GM19240 (cell line): ENCODE data around the gene DCAF17.

Source experiments
- DNase-seq: peaks from one replicate; pipeline ENCODE4 v3.0.0; 2011; ENCODE audit warnings: low spot score; ENCODE audit not compliant: insufficient read length

The DCAF17 gene, protein sequence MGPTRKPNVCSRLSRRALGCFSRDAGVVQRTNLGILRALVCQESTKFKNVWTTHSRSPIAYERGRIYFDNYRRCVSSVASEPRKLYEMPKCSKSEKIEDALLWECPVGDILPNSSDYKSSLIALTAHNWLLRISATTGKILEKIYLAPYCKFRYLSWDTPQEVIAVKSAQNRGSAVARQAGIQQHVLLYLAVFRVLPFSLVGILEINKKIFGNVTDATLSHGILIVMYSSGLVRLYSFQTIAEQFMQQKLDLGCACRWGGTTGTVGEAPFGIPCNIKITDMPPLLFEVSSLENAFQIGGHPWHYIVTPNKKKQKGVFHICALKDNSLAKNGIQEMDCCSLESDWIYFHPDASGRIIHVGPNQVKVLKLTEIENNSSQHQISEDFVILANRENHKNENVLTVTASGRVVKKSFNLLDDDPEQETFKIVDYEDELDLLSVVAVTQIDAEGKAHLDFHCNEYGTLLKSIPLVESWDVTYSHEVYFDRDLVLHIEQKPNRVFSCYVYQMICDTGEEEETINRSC

GRCh38 chr2:171434013-171434989 lies at the start of gene DCAF17:
TSS of gene DCAF17 (plus strand) at chr2:171434226. CDS start at chr2:171434578, 352 bp downstream.
- peak; percentile 70 for DNase-seq

GRCh38 chr2:171386627-171387026 lies 47.4 kb upstream of the DCAF17 start:
- DNase-seq, result no peak

- DNase-seq, result no peak
These were observed 47.0 kb upstream of the DCAF17 start for GRCh38 chr2:171387052-171387451.

GRCh38 chr2:171389325-171389724 lies 44.7 kb upstream of the DCAF17 start:
- no peak for DNase-seq

DNA sequence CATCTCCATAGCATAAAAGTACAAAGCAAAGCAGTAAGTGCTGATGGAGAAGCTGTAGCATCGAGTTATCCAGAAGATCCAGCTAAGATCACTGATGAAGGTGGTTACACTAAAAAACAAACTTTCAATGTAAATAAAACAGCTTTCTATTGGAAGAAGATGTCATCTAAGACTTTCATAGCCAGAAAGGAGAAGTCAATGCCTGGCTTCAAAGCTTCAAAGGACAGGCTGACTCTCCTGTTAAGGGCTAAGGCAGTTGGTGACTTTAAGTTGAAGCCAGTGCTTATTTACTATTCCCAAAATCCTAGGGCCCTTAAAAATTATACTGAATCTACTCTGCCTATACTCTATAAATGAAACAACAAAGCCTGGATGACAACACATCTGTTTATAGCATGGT lies 44.2 kb upstream of the DCAF17 start:
- DNase-seq, result no peak

DNA sequence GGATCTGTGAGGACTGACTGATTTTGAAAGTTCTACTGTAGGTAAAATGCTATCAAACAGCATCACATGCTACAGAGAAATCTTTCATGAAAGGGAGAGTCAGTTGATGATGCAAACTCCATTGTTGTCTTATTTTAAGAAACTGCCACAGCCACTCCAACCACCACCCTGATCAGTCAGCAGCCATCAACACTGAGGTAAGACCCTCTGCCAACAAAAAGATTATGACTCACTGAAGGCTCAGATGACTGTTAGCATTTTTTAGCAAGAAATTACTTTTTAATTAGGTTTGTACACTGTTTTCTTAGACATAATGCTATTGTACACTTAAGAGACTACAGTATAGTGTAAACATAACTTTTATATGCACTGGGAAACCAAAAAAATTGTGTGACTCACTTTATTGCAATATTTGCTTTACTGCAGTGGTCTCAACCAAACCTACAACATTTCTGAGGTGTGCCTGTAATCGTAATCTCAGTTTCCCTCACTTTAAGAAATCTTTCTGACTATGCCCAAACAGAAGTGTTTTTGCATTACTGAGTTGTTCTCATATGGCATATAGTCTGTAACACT lies 43.0 kb upstream of the DCAF17 start:
- DNase-seq, result no peak

DNA sequence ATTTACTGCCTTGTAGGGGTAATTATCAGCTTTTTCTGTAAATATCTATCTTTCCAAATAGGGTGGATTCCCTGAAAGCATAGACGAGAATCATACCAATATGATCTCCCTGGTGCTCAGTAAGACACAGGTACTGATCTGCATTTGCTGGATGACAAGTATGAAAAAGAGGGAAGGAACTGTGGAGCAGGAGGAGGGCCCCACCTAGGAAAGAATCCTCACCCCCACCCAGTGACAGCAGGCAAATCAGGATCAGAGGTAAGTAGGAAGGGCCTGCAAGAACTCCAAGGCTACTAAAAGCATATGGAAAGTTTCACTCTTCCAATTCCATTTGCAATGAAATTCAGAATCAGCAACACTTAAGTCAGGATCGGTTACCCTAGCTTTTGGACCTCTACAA lies 42.5 kb upstream of the DCAF17 start:
- DNase-seq, result no peak

- no peak for DNase-seq
These were observed 40.5 kb upstream of the DCAF17 start for GRCh38 chr2:171393487-171393886.

GRCh38 chr2:171394164-171394740 lies 39.8 kb upstream of the DCAF17 start:
- DNase-seq, result no peak

DNA sequence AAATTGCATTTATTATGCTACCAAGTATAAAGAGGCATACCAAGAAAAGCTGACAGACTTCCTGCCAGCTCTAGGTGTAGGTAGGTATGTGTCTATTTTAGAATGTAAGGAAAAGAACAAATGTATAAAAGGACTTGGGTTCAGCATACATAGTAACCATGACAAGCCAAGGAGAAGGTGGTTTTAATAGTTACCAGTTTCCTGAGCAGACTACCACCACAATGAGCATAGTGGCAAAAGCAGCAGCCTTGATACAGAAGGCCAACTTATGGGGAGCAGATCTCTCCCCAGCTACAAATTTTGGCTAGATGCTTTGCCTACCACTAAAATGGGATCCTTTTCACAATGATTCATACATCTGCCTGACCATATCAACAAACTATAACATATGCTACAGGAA lies 34.7 kb upstream of the DCAF17 start:
- DNase-seq, result no peak

DNA sequence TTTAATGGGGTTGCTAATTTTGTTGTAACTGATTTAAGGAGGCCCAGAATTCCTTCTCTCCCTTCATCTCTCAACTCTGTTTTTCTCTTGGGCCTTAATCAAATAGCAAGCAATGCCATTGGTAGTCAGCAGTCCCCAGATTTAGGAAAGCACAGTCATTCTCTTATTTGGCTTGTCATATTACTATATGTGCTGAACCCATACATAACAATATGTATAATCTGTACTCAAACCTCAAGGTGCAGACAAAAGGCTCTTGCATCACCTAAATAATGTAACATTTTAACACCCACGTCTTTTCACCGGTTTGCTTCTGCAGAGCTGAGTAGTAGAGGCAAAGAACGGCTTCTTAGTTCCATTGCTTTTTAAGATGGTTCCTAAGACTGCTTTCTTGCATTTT lies 33.6 kb upstream of the DCAF17 start:
- no peak for DNase-seq

- DNase-seq, result no peak
These were observed 32.1 kb upstream of the DCAF17 start for GRCh38 chr2:171401947-171402346.

DNA sequence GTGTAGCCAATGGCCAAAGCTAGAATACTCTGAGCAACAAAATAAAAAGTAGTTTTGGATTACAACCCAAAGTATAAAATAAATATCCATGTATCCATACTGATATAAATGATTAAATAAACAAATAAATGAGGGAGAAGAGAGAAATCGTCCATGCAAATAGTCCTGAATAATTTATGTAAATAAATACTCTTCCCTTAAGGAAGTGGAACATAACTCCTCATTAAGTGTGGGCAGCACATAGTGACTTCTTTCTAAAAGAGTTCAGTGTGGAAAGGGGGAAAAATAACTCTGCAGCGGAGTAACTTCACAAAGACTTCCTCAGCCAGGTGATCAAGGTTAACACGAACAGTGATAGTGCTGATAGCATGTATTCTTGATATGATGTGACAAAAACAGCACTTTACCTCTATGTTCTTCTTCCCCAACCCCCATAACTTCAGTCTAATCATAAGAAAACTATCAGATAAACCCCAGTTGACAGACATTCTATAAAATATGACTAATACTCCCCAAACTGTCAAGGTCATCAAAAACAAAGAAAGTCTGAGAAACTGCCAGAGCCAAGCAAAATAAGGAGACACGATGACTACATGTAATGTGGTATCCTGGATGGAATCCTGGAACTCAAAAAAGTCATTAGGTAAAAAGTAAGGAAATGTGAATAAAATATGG lies 31.0 kb upstream of the DCAF17 start:
- no peak for DNase-seq

- DNase-seq, result no peak
These were observed 29.8 kb upstream of the DCAF17 start for GRCh38 chr2:171404261-171404660.

DNA sequence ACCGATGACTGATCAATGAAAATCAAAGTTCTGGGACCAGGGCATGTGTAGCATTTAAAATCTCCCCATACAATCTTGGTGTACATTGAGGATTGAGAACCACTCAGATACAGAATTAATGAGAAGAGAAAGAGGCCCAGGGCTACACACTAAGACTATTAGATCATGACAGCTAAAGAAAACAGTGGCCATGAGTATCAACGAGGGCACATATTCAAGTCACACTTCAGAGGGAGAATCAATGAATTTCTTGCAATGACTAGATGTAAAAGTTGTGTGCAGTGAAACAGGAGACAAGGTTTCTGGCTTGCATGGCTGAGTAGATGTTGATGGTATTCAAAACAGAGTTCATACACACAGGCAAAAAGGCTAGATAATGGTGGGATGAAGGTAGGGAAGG lies 29.3 kb upstream of the DCAF17 start:
- DNase-seq, result no peak

DNA sequence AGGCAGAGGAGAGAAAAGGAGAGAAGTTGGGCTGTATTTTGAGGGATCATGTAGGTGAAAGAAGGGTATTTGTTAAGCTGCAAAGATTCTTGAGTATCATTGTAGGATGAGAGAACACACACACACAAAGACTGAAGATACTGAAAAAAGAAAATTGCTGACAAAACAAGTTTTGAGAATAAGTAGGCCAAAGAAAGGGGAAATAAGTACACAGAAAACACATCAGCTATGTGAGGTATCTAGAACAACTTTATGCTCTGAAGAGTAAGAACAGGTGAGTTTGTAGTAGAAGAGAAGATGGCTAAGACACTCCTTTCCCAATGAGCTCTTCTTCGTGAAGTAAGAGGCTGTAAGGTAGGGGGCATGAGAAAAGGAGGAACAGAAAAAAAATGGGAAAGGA lies 28.5 kb upstream of the DCAF17 start:
- no peak for DNase-seq

DNA sequence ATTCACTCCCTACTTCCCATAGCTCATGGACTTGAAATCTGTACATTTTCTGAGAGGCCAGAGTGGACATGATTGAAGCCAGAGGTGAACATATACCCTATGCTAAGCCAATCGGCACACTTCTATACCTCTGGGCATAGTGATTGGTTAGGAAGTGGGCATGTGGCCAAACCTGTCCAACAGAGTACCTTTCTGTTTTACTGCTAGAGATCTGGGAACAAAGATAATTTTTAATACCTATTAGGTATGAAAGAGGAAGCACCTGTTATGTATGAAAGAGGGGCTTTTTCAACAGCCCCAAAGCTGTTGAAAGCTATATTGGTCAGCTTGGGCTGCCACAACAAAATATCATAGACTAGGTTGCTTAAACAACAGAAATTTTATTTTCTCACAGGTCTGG lies 28.0 kb upstream of the DCAF17 start:
- DNase-seq, result no peak

DNA sequence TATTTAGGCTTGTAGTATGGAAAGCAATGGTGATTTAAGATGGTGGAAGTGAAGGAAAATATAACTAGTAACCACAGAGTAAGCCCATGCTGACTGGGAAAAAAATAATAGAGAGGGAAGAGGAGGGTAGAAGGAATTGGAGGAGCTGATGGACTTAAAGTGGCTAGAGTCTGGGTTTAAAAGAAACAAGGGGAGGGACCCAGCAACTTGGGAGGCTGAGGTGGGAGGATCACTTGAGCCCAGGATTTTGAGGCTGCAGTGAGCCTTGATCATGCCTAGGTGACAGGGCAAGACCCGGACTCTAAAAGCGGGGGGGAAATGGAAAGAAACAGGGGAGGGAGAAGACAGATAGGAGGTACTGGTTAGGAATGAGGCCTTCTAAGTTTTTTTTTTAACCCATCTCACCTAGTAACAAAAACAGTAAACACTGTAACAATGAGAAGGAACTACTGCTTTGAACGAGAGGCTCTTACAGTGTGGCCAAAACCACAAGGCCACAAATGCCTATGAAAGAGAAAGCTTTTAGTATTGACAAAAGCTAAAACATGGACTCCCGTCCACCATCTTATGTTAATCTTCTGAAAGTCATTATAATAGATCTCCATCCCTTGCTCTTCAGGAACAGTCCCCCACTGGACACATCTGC lies 26.9 kb upstream of the DCAF17 start:
- peak; percentile 5 for DNase-seq

GRCh38 chr2:171407676-171408044 lies 26.4 kb upstream of the DCAF17 start:
- no peak for DNase-seq

DNA sequence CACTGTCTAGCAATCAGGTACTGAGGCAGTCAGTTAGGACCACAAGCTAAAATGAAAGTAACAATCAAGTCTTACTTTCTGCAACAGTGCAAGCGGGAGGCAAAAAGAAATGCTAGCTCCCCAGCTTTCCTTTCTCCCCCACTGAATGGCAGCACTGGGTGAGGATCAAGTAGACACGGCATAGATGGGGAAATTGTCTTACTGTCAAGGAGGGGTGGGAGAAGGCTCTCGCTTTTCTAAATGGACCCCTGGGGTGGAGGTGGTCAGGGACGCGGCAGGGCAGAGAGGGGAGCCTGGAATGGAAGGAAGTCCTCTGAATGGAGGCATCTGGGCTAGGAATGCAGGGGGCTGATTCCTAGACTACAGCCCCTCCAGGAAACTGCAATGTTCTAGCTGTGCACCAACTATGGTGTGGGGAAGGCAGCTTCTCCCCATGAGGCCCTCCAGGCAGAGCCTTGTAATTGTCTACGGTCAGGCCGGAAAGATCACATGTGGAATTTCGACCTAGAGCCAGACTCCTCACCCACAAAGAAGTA lies 24.5 kb upstream of the DCAF17 start:
- no peak for DNase-seq
